HG03039 (cell line): ENCODE data around the gene ABCC1.

Experiments
- ATAC-seq: cut with Tn5 transposase; IDR thresholded peaks from one replicate; pipeline ENCODE4 v1.9.1; 2021; ENCODE audit warnings: mild to moderate bottlenecking, moderate library complexity; ENCODE audit not compliant: unreplicated experiment

Gene ABCC1

DNA sequence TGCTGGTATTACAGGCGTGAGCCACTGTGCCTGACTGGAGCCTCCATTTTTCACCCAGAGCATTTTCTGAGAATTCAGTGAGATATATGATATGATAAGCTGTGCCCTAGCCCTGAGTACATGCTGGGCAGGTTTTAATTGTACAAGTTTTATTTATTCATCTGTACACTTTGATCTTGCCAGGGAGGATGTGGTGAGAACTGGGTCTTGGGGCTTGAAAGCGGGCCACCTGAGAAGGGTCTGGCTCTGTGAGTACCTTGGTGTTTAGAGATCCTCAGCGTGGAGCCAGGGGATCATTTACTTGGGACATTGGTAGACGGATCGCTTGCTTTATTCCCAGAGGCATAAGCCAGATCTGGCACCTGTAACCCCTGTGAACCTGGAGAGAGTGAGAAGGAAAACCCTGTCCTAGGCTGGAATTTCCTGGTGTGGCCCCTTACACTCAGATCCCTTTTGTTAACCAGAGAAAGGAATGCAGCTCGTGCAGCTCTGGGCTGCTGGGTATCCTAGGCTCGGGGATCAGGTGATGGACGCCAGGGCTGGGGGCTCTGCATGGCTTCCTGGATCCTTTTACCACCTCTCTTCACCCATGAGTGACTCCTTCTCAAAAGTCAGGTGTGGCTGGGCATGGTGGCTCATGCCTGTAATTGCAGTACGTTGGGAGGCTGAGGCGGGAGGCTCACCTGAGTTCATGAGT, 91.9 kb downstream of the ABCC1 start:
- no peak for ATAC-seq

DNA sequence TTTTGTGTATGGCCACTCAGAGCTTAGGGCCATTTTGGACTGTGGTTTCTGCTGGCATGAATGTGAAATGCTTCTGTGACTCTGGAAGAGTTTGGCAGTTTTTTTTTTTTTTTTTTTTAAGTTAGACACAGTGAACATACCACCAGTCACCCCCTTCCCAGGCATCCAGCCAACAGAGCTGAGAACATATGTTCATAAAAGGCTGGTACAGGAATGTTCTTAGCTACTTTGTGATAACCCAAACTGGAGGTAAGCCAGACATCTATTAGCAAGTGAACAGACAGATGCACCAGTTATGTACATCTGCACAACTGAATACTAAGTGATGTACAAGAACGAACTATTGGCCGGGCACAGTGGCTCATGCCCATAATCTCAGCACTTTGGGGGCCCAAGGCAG, 92.7 kb downstream of the ABCC1 start:
- no peak for ATAC-seq

DNA sequence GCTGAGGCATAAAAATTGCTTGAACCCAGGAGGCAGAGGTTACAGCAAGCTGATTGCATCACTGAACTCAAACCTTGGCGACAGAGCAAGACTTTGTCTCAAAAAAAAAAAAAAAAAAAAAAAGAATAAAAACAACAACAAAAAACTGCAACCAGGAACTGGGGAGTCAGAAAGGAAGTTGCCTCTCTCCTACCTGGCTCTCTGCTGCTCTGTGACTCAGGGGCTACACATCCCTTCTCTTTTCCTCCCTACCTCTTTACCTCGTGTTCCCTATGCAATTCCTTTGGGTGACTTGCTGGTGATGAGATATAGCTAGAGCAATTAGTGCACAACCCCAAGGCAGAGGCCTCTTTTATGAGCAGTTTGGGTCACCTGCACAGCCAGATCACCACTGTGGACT, 95.9 kb downstream of the ABCC1 start:
- ATAC-seq: no peak

DNA sequence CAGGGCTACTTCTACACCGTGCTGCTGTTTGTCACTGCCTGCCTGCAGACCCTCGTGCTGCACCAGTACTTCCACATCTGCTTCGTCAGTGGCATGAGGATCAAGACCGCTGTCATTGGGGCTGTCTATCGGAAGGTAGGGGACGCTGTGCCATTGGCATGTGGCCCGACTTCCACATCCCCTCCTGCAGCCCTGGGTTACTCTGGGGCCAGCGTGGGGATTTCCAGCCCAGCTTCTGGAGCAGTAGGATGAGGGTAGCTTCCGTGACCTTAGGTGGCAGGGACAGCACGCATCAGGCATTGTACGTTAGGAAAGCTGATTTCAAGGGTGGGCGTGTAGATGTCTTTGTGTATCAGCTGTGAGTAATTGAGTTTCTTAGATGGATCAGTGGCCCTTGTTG, 96.5 kb downstream of the ABCC1 start:
- no peak for ATAC-seq

DNA sequence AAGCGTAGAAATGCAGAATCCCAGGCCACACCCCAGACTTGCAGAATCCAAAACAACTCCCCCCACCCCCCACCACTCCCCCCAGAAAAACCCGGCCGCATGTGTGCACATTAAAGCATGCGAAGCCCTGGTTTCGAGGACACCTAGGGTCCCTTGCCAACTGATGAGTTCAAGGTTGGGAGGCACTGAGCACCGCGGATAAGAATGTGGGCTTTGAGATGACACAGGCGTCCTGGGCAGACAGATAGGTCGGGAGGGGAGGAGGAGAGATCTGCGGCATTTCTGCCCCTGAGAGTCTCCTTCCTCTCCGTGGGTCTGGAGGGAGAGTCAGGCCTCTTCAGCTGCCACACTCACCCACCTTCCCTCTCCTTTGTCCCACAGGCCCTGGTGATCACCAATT, 98.3 kb downstream of the ABCC1 start:
- no peak for ATAC-seq

DNA sequence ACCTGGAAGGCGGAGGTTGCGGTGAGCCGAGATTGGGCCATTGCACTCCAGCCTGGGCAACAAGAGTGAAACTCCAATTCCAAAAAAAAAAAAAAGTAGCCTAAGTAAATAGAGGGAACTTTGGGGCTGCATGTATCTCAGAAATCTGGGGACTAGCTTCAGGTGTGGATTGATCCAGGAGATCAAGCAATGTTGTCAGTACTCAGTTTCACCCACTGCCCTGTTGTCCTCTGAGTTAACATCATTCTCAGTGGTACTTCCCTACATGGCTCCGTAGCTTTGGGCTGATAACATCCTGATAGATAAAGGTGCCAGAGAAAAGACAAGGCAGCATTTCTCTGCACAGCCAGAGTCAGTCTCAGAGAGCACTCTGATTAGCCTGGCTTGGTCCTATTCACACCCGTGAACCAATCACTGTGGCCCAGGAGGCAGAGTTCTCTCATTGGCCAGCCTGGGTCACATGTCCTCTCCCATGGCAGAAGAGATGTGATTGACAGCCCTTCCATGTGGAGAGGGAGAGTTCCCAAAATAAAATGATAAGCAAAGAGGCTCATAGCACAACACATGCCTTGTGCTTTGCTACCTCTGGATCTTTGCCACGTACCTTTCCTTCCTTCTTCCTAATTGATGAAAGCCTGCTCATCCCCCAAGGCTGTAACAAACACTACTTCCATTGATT, 99.6 kb downstream of the ABCC1 start:
- ATAC-seq: no peak

DNA sequence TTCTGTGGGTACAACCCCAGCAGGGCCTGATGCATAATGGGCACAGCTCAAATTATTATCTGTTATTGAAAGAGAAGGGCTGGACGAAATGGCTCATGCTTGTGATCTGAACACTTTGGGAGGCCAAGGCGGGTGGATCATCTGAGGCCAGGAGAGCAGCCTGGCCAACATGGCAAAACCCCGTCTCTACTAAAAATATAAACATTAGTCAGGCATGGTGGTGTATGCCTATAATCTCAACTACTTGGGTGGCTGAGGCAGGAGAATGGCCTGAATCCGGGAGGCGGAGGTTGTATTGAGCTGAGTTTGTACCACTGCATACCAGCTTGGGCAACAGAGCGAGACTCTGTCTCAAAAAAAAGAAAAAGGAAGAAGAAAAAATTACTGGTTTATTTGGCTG, 100.7 kb downstream of the ABCC1 start:
- no peak for ATAC-seq

DNA sequence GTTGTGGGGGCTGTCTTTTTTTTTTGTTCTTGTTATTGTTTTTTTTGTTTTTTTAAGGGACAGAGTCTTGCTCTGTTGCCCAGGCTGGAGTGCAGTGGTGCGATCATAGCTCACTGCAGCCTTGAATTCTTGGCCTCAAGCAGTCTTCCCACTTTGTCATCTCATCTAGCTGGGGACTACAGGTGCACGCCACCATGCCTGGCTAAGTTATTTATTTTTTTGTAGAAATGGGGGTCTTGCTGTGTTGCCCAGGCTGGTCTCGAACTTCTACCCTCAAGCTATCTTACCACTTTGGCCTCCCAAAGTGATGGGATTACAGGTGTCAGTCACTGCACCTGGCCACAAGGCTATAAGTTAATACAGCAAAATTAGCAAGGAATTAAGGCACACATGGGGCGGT, 101.7 kb downstream of the ABCC1 start:
- no peak for ATAC-seq

DNA sequence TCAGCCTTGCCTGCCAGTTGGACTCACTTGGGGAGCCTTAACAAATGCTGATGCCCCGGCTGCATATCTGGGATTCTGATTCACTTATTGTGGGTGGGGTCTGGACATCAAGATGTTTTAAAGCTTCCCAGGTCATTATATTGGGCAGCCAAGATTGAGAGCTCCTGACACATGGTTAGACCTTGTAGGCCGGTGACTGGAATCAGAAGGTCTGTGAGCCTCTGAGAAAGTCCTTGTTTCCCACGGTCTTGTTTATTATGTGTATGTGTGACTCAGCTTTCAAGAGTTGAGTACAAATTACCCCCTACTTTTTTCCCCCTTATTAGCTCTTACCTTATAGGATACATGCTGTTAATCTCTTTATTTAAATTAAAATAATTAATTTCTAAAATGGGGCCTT, 103.5 kb downstream of the ABCC1 start:
- ATAC-seq: no peak

DNA sequence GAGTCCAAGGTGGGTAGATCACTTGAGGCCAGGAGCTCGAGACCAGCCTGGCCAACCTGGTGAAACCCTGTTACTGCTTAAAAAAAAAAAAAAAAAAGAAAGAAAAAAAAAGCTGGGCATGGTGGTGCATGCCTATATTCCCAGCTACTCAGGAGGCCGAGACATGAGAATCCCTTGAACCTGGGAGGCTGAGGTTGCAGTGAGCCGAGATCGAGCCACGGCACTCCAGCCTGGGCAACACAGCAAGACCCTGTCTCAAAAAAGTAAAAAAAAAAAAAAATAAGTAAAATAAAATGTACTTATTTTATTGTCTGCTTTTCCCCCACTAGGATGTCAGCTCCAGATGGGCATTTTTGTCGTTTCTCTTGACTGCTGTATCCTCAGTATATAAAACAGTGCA, 107.7 kb downstream of the ABCC1 start:
- ATAC-seq: no peak

DNA sequence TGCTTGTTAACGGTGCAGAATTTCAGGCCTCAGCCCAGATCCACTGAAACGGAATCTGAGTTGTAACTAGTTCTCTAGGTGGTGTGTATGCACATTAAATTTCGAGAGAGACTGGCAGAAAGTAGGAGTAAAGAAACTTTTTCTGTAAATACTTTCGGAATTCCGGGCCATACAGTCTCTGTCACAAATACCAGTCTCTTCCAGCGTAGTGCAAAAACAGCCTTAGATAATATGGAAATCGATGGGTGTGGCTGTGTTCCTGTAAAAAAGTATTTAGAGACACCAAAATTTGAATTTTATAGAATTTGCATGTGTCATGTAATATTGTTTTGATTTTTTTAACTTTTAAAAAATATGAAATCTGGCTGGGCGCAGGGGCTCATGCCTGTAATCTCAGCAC, 109.7 kb downstream of the ABCC1 start:
- no peak for ATAC-seq

DNA sequence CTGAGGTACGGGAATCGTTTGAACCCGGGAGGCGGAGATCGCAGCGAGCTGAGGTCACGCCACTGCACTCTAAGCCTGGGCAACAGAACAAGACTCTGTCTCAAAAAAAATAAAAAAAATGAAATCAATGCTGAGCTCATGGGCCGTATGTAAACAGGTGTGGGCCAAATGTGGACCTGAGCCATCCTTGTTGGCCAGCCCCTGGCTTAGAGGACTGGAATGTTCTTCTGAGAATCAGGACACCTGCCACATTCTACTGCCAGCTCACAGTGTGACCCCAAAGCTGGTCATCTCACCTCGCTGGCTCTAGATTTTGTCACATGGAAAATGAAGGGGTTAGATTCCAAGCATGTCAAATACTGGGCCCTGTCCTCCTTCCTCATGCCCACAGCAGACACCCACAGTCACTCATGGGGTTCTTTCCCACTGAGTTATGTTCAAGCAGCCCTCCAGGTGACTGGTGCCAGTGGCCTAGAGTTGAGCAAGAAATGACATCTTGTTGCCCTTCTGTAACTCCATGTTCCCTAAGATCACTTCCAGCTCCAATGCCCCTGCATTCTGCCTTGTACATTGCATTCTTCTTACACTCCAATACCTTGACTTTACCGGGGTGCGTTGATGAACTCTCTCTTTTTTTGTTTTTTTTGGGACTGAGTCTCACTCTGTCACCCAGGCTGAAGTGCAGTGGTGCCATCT, 110.6 kb downstream of the ABCC1 start:
- no peak for ATAC-seq

DNA sequence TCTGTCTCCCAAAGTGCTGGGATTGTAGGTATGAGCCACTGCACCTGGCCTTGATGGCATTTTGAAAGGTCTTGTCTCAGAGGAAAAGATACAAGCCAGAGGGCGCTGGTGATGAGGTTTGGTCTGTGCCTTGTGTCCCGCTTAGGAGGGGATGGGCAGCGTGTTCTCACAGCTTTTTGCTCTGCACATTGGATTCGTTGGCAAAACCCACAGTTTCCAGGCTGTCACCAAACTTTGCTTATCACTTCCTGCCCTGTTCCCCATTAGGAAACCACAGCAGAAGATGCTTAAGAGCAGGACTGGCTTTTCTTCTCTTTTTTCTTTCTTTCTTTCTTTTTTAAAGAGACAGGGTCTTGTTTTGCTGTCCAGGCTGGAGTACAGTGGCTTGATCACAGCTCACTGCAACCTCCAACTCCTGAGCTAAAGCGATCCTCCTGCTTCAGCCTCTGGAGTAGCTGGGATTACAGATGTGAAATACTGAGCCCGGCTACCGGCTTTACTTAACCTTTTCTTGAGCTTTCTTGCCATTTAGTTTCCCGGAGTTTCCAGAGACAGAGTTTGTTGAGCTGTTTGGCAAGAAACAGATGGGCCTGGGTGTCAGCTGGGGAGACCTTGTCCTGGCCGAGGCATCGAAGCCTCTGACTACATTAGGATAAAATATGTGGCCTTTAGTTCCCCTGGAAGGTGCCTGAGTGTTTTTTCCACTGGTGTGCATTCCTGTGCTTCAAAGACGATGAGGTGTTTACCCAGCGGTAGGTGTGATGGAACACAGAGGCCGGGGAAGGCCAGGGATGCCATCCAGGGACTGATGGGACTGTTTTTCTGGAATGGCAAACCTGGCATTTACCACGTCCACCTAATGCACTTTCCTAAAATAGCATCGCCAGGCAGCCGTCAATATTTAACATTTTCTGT, 112.9 kb downstream of the ABCC1 start:
- no peak for ATAC-seq

DNA sequence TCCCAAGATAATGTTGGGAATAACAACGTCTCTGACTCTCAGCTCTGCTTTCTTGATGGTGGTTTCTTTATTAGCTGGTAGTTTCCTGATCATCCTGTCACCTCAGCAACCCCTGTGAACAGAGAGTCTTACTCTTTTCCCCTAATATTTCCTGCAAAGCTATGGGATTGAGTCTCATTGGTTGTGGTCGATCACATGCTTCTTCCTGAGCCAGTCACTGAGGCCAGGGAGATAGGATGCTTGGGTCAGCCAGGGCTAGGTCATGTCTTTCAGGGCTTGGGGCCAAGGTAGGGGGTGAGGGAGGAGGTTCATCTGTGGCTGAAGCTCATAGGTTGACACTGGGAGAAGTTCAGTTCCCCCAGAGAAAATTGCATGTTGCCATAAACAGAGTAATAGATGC, 114.3 kb downstream of the ABCC1 start:
- no peak for ATAC-seq

DNA sequence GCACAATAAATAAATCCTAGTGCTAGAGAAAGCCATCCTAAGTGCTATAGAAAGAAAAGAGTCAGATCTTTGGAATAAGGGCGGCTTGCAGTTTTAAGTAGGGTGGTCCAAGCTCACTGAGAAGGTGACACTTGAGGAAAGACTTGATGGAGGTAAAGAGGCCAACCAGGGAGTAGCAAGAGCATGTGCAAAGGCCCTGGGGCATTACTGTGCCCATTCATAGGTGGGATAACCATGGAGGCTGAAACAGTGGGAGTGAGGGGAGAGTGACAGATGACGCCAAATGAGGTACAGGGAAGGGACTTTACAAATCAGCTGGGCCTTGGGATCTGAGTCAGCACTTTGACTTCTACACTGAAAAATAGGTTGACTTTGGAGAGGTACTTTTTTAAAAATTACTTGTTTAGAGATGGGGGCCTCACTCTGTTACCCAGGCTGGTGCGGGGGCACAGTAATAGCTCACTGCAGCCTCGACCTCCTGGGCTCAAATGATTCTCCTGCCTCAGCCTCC, 115.5 kb downstream of the ABCC1 start:
- no peak for ATAC-seq

DNA sequence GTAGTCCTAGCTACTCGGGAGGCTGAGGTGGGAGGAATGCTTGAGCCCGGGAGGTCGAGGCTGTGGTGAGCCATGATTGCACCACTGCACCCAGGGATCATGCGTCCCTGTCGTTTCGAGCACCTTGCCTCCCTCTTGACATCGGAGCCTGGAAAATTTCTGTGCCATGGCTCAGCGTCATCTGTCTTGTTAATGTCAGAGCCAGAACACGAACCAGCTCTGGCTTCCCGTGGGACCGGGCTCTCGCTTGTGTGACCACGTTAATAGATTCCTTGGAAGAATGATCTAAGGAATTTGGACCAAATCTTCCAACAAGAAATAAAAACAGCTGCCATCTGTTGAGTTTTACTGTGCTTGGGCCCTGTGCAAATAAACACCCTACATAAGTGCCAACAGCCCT, 117.7 kb downstream of the ABCC1 start:
- ATAC-seq: no peak

DNA sequence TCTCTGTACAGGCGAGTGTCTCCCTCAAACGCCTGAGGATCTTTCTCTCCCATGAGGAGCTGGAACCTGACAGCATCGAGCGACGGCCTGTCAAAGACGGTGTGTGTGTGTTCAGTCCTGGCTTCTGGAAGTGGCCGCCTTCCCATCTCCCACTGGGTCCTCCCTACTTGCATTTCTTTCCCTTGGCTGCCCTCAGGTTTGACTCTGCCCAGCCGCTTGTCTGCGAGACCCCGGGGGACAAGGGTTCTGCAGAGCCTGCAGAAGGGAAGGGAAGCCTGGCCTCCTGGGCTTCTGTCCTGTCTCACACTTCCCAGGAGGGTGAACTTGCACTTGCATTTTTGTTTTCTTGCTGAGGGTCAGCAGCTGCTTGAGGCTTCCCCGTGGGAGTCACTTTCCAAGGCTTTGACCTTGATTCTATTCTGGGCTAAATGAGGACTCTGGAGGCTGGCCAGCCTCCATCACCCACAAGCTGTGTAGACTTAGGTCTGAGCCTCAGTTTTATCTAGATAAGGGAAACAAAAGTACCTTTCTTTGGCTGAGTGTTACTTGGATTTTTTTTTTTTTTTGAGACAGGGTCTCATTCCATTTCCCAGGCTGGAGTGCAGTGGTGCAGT, 122.3 kb downstream of the ABCC1 start:
- no peak for ATAC-seq

DNA sequence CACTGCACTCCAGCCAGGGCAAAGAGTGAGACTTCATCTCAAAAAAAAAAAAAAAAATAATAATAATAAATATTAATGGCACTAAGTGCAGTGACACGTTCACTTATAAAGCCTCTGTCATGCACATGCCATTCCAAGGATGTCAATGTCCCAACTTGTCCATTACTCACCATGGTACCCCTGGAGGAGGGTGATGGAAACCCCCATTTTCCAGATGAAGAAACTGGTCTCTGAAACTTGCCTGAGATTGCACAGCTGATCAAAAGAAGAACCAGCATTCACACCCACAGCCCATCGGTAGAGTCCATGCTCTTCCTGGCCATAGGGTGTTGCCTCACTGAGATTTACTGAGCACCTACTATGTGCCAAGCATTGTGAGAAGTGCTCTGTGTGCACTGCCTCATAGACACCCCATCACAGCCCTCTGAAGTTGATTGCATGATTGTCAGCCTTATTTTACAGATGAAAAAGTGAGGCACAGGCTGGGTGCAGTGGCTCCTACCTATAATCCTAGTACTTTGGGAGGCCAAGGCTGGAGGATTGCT, 123.7 kb downstream of the ABCC1 start:
- no peak for ATAC-seq

DNA sequence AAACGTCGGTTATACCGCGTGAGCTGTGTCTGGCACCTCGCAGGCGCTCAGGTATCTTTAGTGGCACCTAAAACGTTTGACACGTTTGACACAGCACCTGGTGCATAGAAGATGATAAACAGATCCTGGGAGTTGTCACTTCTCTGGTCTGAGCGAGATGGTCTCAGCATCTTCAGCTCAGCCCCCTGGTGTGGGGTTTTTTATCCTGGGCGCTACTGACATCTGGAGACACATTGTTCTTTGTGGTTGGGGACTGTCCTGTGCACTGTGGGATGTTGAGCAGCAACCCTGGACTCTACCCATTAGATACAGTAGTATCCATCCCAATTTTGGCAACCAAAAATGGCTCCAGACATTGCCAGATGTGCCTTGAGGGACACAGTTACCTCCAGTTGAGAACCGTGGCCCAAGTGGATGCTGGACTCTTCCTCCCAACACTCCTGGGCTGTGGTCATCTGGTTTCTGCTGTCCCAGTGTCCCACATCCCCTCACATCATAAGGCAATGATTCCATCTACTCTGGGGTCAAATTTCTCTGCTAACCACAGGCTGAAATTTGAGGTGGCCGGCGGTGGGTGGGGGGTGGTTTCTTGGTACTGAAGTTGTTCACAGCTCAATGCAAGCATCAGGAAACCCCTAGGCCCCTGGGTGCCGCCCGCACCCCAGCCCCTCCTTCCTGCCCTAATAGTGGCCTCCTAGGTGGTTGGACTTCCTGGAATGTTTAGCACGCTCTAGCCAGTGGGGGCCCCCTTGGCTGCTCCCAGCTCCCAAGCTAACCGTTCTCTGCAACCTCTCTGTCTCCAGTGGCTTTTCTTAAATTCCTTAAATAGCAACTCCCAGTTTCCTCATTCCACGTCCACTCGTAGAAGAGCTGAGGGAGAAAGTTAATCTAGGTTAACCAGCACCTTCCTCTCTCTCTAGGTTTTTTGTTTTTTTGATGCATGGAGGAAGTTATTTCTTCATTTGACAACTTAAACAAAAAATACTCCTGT, 124.8 kb downstream of the ABCC1 start:
- ATAC-seq: no peak
